Activated T-cell treated with anti-CD3 and anti-CD28 coated beads for 1 hour (primary cell): ENCODE measurements around the gene TAF3.

Experiments
- DNase-seq: peaks from one replicate; pipeline ENCODE4 v3.0.0-alpha.2; 2020; ENCODE audit warnings: low read depth

The TAF3 gene

GRCh38 chr10:7886056-7886455 is 67.8 kb downstream of the TAF3 start:
- DNase-seq: no peak

- DNase-seq: no peak
Observed at GRCh38 chr10:7887174-7887816, 69.0 kb downstream of the TAF3 start.

- no peak for DNase-seq
Observed at GRCh38 chr10:7889947-7890542, 71.7 kb downstream of the TAF3 start.

GRCh38 chr10:7890781-7891180 is 72.5 kb downstream of the TAF3 start:
- no peak for DNase-seq

GRCh38 chr10:7891634-7892033 is 73.3 kb downstream of the TAF3 start:
- DNase-seq: no peak

- no peak for DNase-seq
Observed at GRCh38 chr10:7892146-7892545, 73.8 kb downstream of the TAF3 start.

- no peak for DNase-seq
Observed at GRCh38 chr10:7895699-7896090, 77.4 kb downstream of the TAF3 start.

- DNase-seq: no peak
Observed at GRCh38 chr10:7896297-7896696, 78.0 kb downstream of the TAF3 start.

GRCh38 chr10:7901256-7901655 is 83.0 kb downstream of the TAF3 start:
- DNase-seq: no peak

- DNase-seq: no peak
Observed at GRCh38 chr10:7902413-7902812, 84.1 kb downstream of the TAF3 start.

- DNase-seq: no peak
Observed at GRCh38 chr10:7903851-7904250, 85.5 kb downstream of the TAF3 start.

- no peak for DNase-seq
Observed at GRCh38 chr10:7906128-7906527, 87.8 kb downstream of the TAF3 start.

- DNase-seq: no peak
Observed at GRCh38 chr10:7908541-7909210, 90.4 kb downstream of the TAF3 start.

GRCh38 chr10:7913126-7913872 is 95.0 kb downstream of the TAF3 start:
- DNase-seq: no peak

GRCh38 chr10:7915923-7916536 is 97.7 kb downstream of the TAF3 start:
- DNase-seq: no peak

GRCh38 chr10:7917736-7918135 is 99.4 kb downstream of the TAF3 start:
- DNase-seq: no peak

- no peak for DNase-seq
Observed at GRCh38 chr10:7922707-7923106, 104.4 kb downstream of the TAF3 start.

- DNase-seq: no peak
Observed at GRCh38 chr10:7928536-7928935, 110.2 kb downstream of the TAF3 start.

- no peak for DNase-seq
Observed at GRCh38 chr10:7932301-7933036, 114.2 kb downstream of the TAF3 start.

- DNase-seq: no peak
Observed at GRCh38 chr10:7933262-7933661, 115.0 kb downstream of the TAF3 start.

- DNase-seq: no peak
Observed at GRCh38 chr10:7933757-7934156, 115.5 kb downstream of the TAF3 start.
